TTC549 (cell line): ENCODE data around the gene AAMP.
"Not testable (repeated sequence)": the region's sequence is repeated elsewhere in the genome, so short reads cannot be mapped to it uniquely, and the experiment has no call there.

Experiments
- FAIRE-seq: peaks from 2 replicates; lab custom pipeline; 2012; peaks lifted over from hg19 to GRCh38; lab: Jason Lieb, UNC

Gene AAMP, protein sequence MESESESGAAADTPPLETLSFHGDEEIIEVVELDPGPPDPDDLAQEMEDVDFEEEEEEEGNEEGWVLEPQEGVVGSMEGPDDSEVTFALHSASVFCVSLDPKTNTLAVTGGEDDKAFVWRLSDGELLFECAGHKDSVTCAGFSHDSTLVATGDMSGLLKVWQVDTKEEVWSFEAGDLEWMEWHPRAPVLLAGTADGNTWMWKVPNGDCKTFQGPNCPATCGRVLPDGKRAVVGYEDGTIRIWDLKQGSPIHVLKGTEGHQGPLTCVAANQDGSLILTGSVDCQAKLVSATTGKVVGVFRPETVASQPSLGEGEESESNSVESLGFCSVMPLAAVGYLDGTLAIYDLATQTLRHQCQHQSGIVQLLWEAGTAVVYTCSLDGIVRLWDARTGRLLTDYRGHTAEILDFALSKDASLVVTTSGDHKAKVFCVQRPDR

DNA sequence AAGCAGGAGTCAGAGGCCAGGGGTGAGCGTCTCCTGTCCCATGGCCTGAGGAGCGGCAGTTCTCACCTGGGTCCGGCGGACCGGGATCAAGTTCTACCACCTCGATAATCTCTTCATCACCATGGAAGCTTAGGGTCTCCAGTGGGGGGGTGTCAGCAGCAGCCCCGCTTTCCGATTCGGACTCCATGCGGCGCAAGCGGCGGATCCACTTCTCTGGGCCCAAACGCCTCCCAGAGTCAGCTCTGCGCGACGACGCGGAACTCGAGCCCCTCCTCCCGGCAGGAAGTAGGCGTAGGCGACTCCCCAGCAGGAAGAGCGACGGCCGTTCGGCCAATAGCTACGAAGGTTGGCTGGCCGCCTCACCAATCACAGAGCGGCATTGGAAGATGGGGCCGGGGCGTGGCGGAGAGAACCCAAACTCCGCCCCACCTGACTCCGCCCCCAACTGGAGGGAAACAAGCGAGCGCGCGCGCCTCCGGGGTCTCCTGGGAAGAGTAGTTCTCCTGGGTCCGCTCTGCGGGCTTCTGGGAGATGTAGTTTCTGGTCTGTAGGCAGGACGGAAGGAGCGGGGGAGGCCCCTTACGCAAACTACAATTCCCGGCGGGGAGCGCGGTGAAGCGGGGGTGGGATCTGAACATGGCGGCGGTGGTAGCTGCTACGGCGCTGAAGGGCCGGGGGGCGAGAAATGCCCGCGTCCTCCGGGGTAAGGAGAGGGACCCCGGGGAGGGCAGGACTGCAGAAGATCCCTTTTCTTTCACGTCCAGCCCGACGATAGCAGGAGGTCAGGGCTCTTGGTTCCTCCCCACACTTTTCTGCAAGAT is at the start of gene AAMP, which contains the start of gene PNKD:
AAMP (minus strand) TSS at position 238 of the 821 bp plus-strand sequence; CDS start at position 187, 51 bp downstream.
PNKD (plus strand) TSS at position 620 of the 821 bp plus-strand sequence; CDS start at position 637, 17 bp downstream.
- peak; percentile 97 for FAIRE-seq

DNA sequence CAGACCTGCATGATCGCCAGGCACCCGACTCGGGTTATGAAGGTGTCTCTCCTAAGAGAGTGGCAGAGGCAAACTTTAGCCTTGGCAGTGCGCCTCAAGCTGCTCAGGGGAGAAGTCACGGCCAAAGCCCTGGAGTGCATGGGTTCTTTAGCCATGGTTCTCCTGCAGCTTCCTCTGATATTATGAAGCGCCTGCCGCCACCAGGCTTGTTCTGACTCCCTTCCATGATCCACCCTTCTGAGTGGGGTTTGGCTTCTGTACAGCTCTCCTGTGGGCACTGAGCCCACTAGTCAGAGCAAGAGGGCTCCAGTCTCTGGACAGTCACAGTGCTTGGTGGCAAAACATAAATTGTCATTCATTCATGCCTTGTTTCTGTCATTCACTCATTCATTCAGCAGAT is 48.3 kb upstream of the AAMP start:
- FAIRE-seq: no peak

DNA sequence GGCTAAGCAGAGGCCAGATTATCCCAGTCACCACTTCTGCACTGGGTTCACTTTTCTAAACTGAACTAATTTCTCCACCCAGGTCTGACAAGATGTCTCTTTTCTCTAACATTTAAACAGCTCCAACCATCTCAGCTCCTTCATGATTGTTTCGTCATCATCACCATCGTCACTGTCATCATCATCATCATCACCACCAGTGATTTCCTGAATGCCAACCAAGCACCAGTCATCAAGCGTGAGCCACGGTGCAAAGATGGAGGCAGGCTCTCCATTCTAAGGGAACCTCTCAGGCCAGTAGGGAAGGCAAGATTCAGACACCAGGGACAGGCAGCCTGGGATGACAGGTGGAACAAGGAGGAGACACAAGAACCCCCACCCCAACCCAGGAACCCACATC is 47.9 kb upstream of the AAMP start:
- no peak for FAIRE-seq

DNA sequence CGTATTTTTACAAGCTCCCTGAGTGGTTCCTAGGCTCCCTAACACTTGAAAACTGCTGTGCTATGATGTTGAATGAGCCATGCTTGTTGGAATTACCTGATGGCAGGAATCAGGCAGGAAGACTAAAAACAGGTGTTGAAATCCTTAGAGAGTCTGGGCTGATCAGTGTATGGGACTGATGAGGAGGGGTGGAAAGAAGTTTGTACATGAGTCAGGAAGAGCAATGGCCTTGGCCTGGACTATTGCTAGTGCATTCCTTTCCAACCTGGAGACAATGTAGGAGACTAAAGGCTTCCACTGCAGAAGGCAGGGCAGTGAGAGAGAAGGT is 47.3 kb upstream of the AAMP start:
- no peak for FAIRE-seq

DNA sequence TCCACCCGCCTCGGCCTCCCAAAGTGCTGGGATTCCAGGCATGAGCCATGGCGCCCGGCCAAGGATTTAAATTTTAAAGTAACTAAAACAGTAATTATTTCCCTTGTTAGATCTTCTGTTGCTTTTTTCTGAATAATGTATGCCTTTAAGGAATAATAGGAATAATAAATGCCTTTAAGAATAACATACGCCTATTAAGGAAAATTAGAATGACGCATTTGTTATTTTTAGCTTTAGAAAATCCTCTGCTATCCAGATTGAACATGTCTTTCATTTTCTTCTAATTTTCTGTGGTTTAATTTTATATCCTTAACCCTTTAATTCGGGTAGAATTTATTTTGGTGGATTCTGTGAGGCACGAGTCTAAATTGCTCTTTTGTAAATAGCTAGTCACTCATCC is 45.5 kb upstream of the AAMP start:
- no peak for FAIRE-seq

DNA sequence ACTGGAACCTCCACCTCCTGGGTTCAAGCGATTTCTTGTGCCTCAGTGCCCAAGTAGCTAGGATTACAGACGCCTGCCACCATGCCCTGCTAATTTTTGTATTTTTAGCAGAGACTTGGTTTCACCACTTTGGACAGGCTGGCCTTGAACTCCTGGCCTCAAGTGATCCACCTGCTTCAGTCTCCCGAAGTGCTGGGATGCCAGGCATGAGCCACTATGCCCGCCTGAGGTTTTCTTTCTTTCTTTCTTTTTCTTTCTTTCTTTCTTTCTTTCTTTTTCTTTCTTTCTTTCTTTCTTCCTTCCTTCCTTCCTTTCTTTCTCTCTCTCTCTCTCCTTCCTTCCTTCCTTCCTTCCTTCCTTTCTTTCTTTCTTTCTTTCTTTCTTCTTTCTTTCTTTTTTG is 44.8 kb upstream of the AAMP start:
- FAIRE-seq: not testable (repeated sequence)

DNA sequence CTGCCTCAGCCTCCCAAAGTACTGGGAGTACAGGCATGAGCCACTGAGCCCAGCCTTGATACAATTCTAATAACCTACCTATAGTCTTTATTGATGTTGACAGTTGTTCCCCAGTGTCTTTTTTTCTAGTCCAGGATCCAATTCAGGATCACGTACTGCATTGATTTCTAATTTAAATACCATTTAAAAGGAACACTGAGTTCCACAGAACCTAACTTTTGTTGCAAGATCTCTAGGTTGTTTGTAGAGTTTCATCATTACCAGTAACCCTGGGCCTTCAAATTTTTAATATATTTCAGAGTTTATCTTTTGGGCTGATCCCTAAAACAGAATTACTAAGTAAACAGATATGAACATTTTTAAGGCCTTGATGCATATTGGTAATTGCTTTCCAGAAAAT is 43.4 kb upstream of the AAMP start:
- no peak for FAIRE-seq

DNA sequence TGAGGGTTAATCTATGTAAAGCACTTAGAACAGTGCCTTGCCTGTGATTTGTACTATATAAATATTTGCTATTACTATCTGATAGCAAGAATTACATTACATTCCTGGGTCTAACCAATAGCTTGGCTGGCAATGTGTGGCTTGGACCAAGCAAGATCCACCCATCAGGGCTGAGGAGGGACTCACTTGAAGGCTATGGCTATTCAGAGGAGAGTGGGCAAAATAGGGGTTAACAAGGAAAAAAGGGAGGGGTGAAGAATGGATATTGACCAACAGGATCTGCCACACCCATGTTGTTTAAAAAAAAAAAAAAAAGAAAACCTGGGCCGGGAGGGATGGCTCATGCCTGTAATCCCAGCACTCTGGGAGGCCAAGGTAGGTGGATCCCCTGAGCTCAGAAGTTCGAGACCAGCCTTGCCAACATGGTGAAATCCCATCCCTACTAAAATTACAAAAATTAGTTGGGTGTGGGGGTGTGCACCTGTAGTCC is 42.4 kb upstream of the AAMP start:
- no peak for FAIRE-seq

DNA sequence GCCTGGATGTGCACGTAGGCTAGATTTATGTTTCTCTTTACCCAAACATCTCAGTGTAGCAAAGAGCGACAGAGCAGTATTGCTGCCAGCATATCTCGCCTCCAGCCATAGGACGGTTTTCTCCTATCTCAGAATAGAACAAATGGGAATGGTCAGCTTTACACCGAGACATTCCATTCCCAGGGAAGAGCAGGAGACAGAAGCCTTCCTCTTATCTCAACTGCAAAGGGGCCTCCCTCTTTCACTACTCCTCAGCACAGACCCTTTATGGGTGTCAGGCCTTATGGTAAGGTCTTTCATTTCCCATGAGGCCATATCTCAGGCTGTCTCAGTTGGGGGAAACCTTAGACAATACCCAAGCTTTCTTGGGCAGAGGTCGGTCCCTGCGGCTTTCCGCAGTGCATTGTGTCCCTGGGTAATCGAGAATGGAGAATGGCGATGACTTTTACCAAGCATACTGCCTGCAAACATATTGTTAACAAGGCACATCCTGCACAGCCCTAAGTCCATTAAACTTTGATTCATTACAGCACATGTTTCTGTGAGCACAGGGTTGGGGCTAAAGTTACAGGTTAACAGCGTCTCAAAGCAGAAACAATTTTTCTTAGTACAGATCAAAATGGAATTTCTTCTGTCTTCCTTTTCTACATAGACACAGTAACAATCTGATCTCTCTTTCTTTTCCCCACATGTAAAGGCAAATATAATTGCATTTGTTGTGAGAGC is 41.8 kb upstream of the AAMP start:
- not testable (repeated sequence) for FAIRE-seq

DNA sequence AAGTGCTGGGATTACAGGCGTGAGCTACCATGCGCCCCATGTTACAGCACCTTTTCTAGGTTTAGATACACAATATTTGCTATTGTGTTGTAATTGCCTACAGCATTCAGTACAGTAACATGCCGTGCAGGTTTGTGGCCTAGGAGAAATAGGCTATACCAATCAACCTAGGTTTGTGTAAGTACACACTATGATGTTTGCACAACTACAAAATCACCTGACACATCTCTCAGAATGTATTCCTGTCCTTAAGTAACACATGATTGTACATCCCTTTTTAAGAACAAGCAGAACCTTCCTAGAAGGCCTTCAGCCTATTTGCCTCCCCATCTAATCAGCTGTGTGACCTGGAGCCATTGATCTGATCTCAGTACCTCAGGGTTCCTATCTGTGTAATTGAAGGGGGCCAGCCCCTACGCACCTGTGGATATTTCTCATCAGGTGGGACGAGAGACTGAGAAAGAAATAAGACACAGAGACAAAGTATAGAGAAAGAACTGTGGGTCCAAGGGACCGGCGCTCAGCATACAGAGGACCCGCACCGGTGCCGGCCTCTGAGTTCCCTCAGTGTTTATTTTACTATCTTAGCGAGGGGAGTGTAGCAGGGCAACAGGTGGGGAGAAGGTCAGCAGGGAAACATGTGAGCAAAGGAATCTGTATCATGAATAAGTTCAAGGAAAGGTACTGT is 41.1 kb upstream of the AAMP start:
- FAIRE-seq: no peak

DNA sequence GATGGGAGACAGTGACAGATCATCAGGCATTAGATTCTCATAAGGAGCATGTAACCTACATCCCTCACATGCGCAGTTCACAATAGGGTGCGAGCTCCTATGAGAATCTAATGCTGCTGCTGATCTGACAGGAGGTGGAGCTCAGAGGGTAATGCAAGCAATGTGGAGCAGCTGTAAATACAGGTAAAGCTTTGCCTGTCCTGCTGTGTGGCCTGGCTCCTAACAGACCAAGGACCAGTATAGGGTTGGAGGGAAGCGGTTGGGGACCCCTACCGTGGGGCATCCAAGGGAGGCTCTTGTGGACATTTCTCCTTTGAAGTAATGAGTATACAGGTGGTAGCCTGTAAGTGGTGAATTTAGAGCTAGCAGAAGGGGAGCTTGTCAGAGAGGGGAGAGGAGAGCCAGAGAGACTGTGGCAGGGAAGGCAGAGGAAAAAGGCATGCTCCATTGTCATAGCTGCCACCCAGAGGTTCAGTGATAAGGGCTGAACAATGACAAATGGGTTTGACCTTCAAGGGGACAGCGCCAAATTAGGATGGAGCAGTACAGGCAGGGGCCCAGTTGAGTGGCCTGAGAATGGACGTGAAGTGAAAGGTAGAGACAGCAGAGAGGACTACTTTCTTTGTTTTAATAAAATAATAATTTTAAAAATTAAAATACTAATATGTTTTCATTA is 37.6 kb upstream of the AAMP start:
- FAIRE-seq: no peak

DNA sequence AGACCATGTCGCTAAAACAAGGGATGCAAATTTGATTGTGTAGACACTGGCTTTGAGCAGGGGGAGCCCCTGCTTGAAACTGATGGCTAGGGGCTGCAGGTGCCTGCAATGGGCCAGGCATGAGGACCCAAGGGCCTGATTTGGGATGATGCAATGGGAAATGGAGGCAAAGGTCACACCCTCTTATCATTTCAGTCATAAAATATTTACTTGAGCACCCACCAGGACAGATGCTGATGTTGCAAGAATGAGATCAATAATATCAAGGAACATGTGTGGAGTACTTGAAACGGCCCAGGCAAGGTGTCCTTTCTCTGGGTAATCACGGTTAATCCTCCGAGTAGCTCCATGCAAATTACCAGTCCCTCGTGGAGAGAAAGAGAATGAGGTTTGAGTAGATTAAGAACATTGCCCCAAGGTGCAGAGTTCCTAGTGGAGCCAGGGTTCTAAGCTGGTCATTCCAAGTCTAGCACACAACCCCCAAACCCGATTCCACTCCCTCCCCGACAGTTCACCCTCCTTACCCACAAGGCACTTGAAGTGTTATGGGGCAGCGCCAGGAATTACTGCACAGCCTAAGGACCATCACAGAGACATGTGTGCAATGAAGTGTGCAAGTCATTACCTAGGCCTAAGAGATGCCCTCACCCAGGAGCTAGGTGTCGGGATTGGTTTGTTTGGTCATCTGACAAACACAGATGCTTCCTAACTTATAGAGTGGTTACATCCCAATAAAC is 36.4 kb upstream of the AAMP start:
- no peak for FAIRE-seq

DNA sequence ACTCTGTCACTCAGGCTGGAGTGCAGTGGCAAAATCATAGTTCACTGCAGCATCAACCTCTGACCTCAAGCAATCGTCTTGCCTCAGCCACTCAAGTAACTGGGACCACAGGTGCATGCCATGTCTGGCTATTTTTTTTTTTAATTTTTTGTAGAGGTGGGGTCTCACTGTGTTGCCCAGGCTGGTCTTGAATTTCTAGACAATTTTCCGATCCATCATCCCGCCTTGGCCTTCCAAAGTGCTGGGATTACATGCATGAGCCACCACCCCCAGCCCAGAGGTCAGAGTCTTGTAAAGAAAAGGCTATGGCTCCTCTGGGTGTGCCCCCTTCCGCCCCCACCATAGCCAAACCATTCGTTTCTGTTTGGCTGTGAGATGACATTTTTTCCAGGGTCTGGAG is 35.4 kb upstream of the AAMP start:
- FAIRE-seq: no peak

DNA sequence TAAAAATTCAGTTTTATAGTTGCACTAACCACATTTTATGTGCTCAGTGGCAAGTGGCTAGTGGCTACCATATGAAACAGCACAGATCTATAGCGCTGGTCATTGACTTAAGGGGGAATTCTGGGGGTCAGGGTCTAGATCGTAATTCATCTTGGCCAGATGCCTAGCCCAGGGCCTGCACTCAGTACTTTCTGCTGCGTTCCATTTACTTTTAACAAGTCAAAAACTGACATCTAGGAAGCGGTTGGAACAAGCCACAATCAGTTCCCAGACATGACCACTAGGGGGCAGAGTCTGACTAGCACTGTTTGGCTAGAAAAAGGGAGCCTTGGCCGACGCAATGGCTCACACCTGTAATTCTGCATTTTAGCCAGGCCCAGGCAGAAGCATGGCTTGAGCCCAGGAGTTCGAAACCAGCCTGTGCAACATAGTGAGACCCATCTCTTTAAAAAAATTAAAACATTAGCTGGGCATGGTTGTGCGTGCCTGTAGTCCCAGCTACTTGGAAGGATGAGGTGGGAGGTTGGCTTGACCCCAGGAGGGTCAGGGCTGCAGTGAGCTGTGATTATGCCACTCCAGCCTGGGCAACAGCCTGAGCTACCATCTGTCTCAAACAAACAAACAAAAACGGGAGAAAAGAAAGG is 31.4 kb upstream of the AAMP start:
- FAIRE-seq: peak; percentile 84

DNA sequence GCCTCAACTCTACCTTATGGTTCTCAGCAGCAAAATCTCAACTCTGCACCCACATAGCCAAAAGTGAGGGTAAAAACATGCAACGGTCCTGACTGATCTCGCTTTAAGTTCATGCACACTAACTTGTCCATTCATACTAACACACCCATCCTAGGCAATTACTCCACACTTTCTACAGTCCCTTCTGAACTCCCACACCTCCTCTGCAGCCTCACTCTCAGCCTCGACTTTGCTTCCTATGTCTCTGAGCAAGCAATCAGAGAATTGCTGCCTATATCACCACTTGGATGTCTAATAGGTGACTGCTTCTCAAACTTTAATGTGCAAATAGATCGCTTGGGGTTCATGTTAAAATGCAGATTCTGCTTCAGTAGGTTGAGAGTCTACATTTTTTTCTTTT is 30.2 kb upstream of the AAMP start:
- no peak for FAIRE-seq

DNA sequence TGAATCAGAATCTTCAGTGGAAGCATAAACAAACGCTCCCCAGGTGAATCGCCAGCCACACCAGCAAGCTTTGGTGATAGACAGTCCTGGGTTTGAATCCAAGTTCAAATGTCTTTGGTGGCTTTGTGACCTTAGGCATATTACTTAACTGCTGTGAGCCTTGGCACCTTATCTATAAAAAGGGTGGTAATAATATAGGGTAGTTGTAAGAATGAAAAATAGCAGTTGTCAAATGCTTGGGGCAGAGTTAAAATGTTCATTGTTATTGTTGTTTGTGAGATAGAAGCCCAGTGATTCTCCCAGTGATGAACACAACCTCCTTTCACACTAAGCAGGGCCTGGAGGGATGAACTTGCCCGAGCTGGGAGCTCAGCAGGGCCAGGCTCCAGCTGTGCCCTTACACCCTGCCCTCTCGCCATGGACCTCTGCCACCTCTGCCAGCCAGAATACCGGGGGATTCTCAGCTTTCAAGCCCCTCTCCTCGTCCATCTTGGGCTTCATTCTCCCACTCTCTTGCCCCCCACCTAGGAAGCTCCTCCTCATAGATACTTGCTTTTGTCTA is 28.5 kb upstream of the AAMP start:
- FAIRE-seq: no peak

DNA sequence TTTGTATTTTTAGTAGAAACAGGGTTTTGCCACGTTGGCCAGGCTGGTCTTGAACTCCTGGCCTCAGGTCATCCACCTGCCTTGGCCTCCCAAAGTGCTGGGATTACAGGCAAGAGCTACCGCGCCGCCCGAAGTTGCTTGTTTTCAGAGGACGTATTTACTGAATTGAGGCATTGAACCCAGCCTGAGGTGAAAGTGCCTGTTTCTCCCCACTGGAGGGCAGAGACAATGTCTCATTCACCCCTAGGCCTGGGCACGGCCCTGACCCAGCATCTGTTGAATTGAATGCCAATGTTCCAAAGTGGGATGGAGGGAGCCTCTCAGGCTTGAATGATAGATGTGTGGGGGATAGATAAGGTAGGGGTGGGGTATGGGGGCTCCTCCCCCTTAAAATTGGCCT is 26.9 kb upstream of the AAMP start:
- FAIRE-seq: no peak

DNA sequence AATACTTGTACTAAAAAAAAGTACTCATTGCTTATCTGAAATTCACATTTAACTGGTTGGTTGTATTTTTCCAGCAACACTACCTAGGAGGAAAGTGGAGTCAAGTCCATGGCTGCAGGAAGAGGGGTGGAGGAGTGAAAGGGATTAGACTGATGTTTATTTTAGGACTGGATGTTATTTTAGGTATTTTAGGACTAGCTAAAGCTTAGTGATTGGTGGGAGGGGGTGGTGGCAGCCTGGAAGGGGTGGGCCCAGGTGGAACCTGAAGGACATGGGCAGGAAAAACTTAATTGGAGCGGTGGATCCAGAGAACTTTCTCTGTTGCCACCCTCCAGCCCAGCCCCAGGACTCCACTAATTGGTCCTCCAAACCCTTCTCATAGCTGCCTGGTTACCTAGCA is 26.3 kb upstream of the AAMP start:
- no peak for FAIRE-seq

DNA sequence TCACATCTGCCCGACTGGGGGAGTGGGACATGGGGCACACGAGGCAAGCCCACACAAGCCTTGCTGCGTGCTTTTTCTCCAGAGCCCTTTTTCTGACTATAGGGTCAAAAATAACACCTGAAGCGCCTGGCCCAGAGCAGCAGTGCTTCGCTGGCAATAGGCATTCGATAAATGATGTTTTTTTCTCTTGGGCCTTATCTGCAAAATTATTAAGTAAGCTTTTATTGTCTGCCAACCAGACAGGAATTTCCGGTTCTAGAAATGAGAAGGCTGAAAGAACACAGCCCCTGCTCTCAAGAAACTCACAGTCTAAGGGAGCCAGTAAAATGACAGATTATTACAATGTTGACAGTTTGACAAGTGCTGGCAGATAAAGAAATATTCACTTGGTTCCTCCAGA is 25.1 kb upstream of the AAMP start:
- FAIRE-seq: no peak

DNA sequence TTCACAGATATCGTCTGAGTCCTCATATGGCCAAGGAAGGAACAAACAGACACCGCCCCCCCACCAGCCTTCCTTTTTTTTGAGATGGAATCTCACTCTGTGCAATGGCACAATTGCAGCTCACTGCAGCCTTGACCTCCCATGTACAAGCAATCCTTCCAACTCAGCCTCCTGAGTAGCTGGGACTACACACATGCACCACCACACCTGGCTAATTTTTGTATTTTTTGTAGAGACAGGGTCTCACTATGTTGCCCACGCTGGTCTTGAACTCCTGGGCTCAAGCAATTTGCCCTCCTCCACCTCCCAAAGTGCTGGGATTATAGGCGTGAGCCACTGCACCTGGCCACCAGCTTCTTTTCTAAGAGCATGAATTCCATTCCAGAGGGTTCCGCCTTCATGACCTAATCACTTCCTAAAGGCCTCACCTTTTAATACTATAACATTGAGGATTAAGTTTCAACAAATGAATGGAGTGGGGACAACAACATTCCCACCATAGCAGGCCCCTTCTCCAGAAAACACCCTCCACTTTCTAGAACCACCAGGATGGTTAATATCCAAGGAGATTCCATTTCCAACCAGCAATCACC is 24.6 kb upstream of the AAMP start:
- FAIRE-seq: no peak
